Measurements from ENCODE around the gene UACA. TPM values are rescaled to one million over a fixed set of nuclear protein-coding genes. Genes with fewer than 3 reads are reported as not detected.

The UACA gene
- total and polyA plus RNA-seq, 2 of the 8 experiments (the other 6 are each of a cell fraction or from before 2014, with no cell fraction given) = 28.6 to 38.9 TPM

DNA sequence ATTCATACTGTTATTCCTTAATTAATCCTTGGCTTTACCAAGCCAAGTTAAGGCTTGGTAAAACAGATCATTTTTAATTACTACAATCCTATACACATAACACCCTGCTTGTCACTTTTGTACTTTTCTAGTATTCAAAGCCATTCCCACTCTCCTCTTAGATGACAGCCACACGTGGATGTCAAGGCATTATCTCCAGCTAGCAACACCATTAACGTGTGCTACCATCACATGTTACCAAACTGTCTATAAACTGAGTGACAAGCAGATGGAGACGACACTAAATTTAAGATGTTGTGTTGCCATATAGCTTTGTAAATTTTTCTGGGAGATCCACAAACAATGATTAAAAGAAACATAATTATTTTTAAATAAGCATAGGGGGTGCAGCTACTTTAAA, 103.7 kb downstream of the UACA start:
- H3K14ac ChIP-seq (ENCODE audit: insufficient read length) = no peak overlapping the region
- no peaks in the 10 kb centered on the region for H3K4me1 ChIP-seq (replicated peaks in 1 of 4; ENCODE audit: control insufficient read depth in 3 of 4, insufficient read depth in 4 of 4, low read length in 3 of 4)
- H3K27me3 ChIP-seq (replicated peaks in 1 of 4; ENCODE audit: control insufficient read depth in 3 of 4, extremely low read depth in 1 of 4, insufficient read depth in 3 of 4, low read length in 3 of 4) = no peaks in the 10 kb centered on the region
- H4K91ac ChIP-seq (replicated peaks; ENCODE audit: insufficient read length, low read length) = no peak overlapping the region
- FAIRE-seq (no peak), DNase-seq (ENCODE audit: low read depth in 1 of 2, low spot score in 2 of 2) (no peak)
- H3K23me2 ChIP-seq (ENCODE audit: low read depth, low read length) = no peaks in the 10 kb centered on the region
- 87% methylated on average over 3 of the region's 3 CpGs; no CpG with 5 or more reads in 1 of the 2 experiments for WGBS, 2 experiments (ENCODE audit: extremely low coverage in 1 of 2, insufficient coverage in 1 of 2, insufficient read length in 1 of 2, insufficient replicate concordance in 2 of 2, low coverage in 1 of 2, low lambda C conversion rate in 2 of 2, missing lambda C conversion rate in 1 of 2)
- no peaks in the 10 kb centered on the region for H3K79me2 ChIP-seq (ENCODE audit: control insufficient read depth in 1 of 2, insufficient read depth in 2 of 2, low read length in 2 of 2)
- no peak overlapping the region for H2BK12ac ChIP-seq (ENCODE audit: low read depth, low read length)
- ChIA-PET CTCF (ENCODE audit: partially characterized antibody) (no interaction called here), POLR2A (ENCODE audit: partially characterized antibody) (no interaction called here)
- no peak overlapping the region for H3K4ac ChIP-seq (replicated peaks; ENCODE audit: insufficient read length, low read depth, low read length)
- no peak overlapping the region for H4K5ac ChIP-seq (ENCODE audit: insufficient read length, low read depth, low read length)
- no peak for TF ChIP-seq POLR2AphosphoS5 (IDR thresholded peaks at IDR 0.05; ENCODE audit: low read depth, low read length)
- no peak for TF ChIP-seq KDM4A (IDR thresholded peaks at IDR 0.05; ENCODE audit: low read depth, low read length, severe bottlenecking)
- TF ChIP-seq BACH1 (IDR thresholded peaks at IDR 0.05; ENCODE audit: low read length) = no peak
- no peak for TF ChIP-seq BRCA1 (IDR thresholded peaks at IDR 0.05; ENCODE audit: low read depth, low read length)
- no peak for TF ChIP-seq HDAC2 (IDR thresholded peaks at IDR 0.05; ENCODE audit: borderline replicate concordance in 1 of 2, low read depth in 2 of 2, low read length in 2 of 2)
- TF ChIP-seq SP1 (IDR thresholded peaks at IDR 0.05; ENCODE audit: low read depth, low read length) = no peak
- TF ChIP-seq TAF7 (optimal IDR thresholded peaks at IDR 0.05; ENCODE audit: borderline replicate concordance, low read depth, low read length) = no peak
- no peak for TF ChIP-seq NANOG (IDR thresholded peaks at IDR 0.05; ENCODE audit: insufficient read depth, low read depth, low read length, poor library complexity, severe bottlenecking)
- TF ChIP-seq CTBP2 (IDR thresholded peaks at IDR 0.05; ENCODE audit: borderline replicate concordance, insufficient read depth, insufficient read length, low read length) = no peak
- TF ChIP-seq RBBP5 (IDR thresholded peaks at IDR 0.05; ENCODE audit: borderline replicate concordance, low read depth, low read length) = no peak
- TF ChIP-seq GABPA (IDR thresholded peaks at IDR 0.05; ENCODE audit: borderline replicate concordance, insufficient read depth, low read length) = no peak
- TF ChIP-seq RAD21 (IDR thresholded peaks at IDR 0.05 in 1 of 2, conservative IDR thresholded peaks at IDR 0.05 in 1 of 2; ENCODE audit: low read depth in 2 of 2, low read length in 2 of 2) = no peak
- TF ChIP-seq SP4 (IDR thresholded peaks at IDR 0.05; ENCODE audit: low read length) = no peak
- TF ChIP-seq NRF1 (IDR thresholded peaks at IDR 0.05; ENCODE audit: low read depth, low read length) = no peak
- H3K9me3 ChIP-seq (ENCODE audit: insufficient read depth in 2 of 2, low read depth in 1 of 2, low read length in 1 of 2) = no peaks in the 10 kb centered on the region
- H3K79me1 ChIP-seq (ENCODE audit: low read depth, low read length) = no peaks in the 10 kb centered on the region
- H3K9ac ChIP-seq (replicated peaks in 1 of 4; ENCODE audit: extremely low read depth in 1 of 4, low read depth in 3 of 4, low read length in 3 of 4) = no peak overlapping the region
- no peak overlapping the region for H2AK5ac ChIP-seq (ENCODE audit: low read depth, low read length)
- H3K36me3 ChIP-seq (ENCODE audit: control insufficient read depth in 2 of 4, insufficient read depth in 4 of 4, low read length in 3 of 4) = peaks cover 0 to 4% (median 0%) of the 10 kb centered on the region in 4 experiments; a peak in 2 of 8 replicates
- no peak overlapping the region for H3K23ac ChIP-seq (ENCODE audit: insufficient read length)
- H3K56ac ChIP-seq (replicated peaks; ENCODE audit: insufficient read length, low read depth, low read length) = no peak overlapping the region
- no peaks in the 10 kb centered on the region for H4K20me1 ChIP-seq (replicated peaks in 1 of 2; ENCODE audit: control insufficient read depth in 1 of 2, insufficient read depth in 2 of 2, low read length in 2 of 2)
- no peak overlapping the region for H3K4me2 ChIP-seq (ENCODE audit: insufficient read depth in 1 of 2, low read depth in 2 of 2, low read length in 2 of 2)
- no peak overlapping the region for H2AFZ ChIP-seq (ENCODE audit: low read length)
- H3K27ac ChIP-seq (ENCODE audit: low read depth, low read length) = no peak overlapping the region
- H2BK20ac ChIP-seq (ENCODE audit: low read length) = no peak overlapping the region
- H2BK120ac ChIP-seq (replicated peaks; ENCODE audit: low read depth, low read length) = no peak overlapping the region
- H3K18ac ChIP-seq (ENCODE audit: extremely low read depth, low read length) = no peak overlapping the region
- H2BK15ac ChIP-seq (ENCODE audit: low read length) = no peak overlapping the region
- H3K4me3 ChIP-seq (ENCODE audit: extremely low read depth in 1 of 4, insufficient read depth in 2 of 4, low read depth in 3 of 4, low read length in 4 of 4) = no peak overlapping the region
- no peak overlapping the region for H2BK5ac ChIP-seq (ENCODE audit: low read depth, low read length)
- no peak overlapping the region for H4K8ac ChIP-seq (ENCODE audit: extremely low read depth, insufficient read depth, low read length)
